Measurements from ENCODE around the gene SLC35B2. TPM values are rescaled to one million over a fixed set of nuclear protein-coding genes. Genes with fewer than 3 reads are reported as not detected.

The SLC35B2 gene
- total RNA-seq, 2 donors from 2014 or later = 31.1 to 33.9 TPM

DNA sequence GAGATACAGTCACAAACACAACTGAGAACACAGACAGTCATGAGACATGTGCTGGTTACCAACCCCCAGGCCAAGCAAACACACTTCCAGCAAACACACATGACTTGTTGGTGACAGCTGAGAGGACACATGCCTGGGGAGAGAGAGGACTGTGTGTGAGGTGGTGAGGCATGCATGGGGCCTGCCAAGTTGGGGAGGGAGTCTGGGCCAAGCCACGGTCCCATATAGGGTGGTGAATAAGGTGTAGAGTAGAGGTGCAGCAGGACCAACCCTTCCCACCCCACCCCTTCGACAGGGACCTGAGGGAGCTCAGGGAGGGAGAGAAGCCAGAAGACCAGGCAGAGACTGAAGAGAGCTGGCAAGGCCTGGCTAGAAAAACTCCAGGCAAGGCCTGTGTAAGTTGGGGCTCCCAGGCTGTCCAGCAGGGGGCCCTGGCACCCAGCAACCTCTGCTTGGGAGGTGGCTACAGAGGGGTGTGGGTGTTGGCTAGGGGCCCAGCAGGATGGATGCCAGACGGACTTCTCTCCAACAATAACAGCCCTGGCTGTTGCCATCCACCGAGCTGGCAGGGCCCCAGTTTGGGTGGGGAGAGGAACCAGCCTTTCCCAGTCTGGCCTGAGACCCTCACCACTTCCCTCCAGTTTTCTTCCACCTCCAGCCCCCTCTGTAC, 35.9 kb downstream of the SLC35B2 start:
- intact Hi-C loops (cut with DNase I) = no loop called here
- ATAC-seq = peak; percentile 69
- 3 to 6% methylated on average over 3 to 4 of the region's 4 CpGs for WGBS, 2 donors

DNA sequence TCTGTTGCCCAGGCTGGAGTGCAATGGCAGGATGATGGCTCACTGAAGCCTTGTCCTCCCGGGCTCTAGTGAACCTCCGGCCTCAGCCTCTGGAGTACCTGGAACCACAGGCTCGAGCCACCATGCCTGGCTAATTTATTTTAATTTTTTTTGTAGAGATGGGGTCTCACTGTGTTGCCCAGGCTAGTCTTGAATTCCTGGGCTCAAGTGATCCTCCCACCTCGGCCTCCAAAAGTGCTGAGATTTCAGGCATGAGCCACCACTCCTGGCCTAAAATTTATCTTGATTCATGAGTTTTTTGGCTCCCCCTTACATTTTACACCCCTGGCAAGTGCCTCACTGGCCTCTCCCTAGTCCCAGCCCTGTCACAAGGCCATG, 36.4 kb downstream of the SLC35B2 start:
- intact Hi-C loops (cut with DNase I) = no loop called here
- H3K9me3 ChIP-seq = no peaks in the 10 kb centered on the region
- no peak for DNase-seq
- TF ChIP-seq POLR2A (IDR thresholded peaks at IDR 0.05) (peak in 1 of 3 donors; percentile 29), CTCF (IDR thresholded peaks at IDR 0.05) (no peak)
- no peaks in the 10 kb centered on the region for H3K36me3 ChIP-seq (replicated peaks in 1 of 2; ENCODE audit: insufficient read depth in 1 of 2, low read depth in 2 of 2)
- H3K4me1 ChIP-seq = peaks cover 90% of the 10 kb centered on the region
- no peaks in the 10 kb centered on the region for H3K27me3 ChIP-seq
- ATAC-seq = no peak
- WGBS, 2 donors = 49 to 61% methylated on average over 4 of the region's 4 CpGs
- peak overlapping the region; percentile 92 to 95 (median 94) for H3K27ac ChIP-seq
- no peak overlapping the region for H3K4me3 ChIP-seq

More for the DNA sequence above, 35.9 kb downstream of the SLC35B2 start:
- no peaks in the 10 kb centered on the region for H3K27me3 ChIP-seq
- H3K9me3 ChIP-seq = no peaks in the 10 kb centered on the region
- H3K4me1 ChIP-seq = peaks cover 90% of the 10 kb centered on the region
- no peaks in the 10 kb centered on the region for H3K36me3 ChIP-seq (replicated peaks in 1 of 2; ENCODE audit: insufficient read depth in 1 of 2, low read depth in 2 of 2)
- DNase-seq = peak; percentile 97 to 99 (median 98)
- H3K27ac ChIP-seq = peak overlapping the region; percentile 92 to 95 (median 94)
- no peak overlapping the region for H3K4me3 ChIP-seq
- TF ChIP-seq POLR2A (IDR thresholded peaks at IDR 0.05) (peak; percentile 30 to 46 (median 43)), CTCF (IDR thresholded peaks at IDR 0.05) (peak; percentile 77 to 98 (median 94))

DNA sequence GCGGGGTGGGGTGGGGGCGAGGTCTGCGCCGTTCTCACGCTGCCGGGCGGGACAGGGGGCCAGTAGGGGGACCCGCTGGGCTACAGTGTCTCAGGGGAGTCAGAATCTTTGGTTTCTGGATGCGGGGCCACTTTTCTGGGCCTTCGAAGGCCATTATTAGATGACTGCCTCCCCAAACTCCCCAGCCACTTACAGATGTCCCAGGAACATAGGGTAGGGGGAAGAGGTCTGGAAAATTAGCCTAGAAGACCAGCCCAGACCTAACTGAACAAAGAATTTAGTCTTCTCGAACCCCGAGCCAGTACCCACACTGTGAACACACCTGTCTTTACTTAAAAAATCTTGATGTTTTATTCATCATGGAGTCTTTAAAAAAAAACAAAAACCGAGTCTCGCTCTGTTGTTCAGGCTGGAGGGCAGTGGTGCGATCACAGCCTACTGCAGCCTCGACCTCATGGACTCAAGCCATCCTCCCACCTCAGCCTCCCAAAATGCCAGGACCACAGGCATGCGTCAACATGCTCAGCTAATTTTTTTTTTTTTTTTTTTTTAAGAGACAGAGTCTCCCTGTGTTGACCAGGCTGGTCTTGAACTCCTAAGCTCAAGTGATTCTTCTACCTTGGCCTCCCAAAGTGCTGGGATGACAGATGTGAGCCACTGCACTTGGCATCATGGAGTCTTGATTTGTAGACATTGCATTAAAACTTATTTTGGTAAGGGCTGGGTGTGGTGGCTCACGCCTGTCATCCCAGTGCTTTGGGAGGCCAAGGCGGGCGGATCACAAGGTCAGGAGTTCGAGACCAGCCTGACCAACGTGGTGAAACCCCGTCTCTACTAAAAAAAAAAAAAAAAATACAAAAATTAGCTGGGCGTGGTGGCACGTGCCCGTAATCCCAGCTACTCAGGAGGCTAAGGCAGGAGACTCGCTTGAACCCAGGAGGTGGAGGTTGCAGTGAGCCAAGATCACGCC, 37.2 kb downstream of the SLC35B2 start:
- Histone ChIP-seq H3K36me3 (replicated peaks in 1 of 2; ENCODE audit: insufficient read depth in 1 of 2, low read depth in 2 of 2) (no peaks in the 10 kb centered on the region), H3K9me3 (no peaks in the 10 kb centered on the region), H3K4me1 (peaks cover 83% of the 10 kb centered on the region), H3K27me3 (no peaks in the 10 kb centered on the region), H3K4me3 (peak overlapping the region; percentile 2 to 25), H3K27ac (peak overlapping the region; percentile 92 to 98 (median 94))
- 47 to 58% methylated on average over 19 to 26 of the region's 28 CpGs for WGBS, 2 donors
- ATAC-seq (no peak), DNase-seq (no peak)
- intact Hi-C loops (cut with DNase I) = no loop called here
- TF ChIP-seq CTCF (IDR thresholded peaks at IDR 0.05) (no peak), POLR2A (IDR thresholded peaks at IDR 0.05) (no peak)

GRCh38 chr6:44219053-44219814, 38.1 kb downstream of the SLC35B2 start:
- ATAC-seq = peak; percentile 51
- 0 to 20% methylated on average over 3 to 45 of the region's 45 CpGs for WGBS, 2 donors
- DNase-seq = peak; percentile 83 to 91 (median 90)
- Histone ChIP-seq H3K27ac (peak overlapping the region; percentile 92 to 98 (median 94)), H3K4me1 (peaks cover 74% of the 10 kb centered on the region), H3K27me3 (no peaks in the 10 kb centered on the region), H3K4me3 (peak overlapping the region; percentile 2 to 25), H3K9me3 (no peaks in the 10 kb centered on the region), H3K36me3 (replicated peaks in 1 of 2; ENCODE audit: insufficient read depth in 1 of 2, low read depth in 2 of 2) (no peaks in the 10 kb centered on the region)
- TF ChIP-seq CTCF (IDR thresholded peaks at IDR 0.05) (no peak), POLR2A (IDR thresholded peaks at IDR 0.05) (peak; percentile 86 to 92 (median 87))
- intact Hi-C loops (cut with DNase I) = no loop called here

Data from body of pancreas (tissue), 4 donors.